Fibroblast of the aortic adventitia (primary cell): Measurements from ENCODE around the gene LSP1. TPM values are rescaled to one million over a fixed set of nuclear protein-coding genes. Genes with fewer than 3 reads are reported as not detected.

Experiments
- DNase-seq: peaks from one replicate; pipeline ENCODE4 v3.0.0-alpha.2; 2010; ENCODE audit warnings: low read depth
- H3K4me3 ChIP-seq: 2 replicates; pipeline ENCODE4 v1.5.1; 2011; ENCODE audit warnings: low read depth, mild to moderate bottlenecking, control low read depth, low read length, moderate library complexity
- total RNA-seq: library from RNA; depleted of rRNA; stranded (reverse); fragments of >200 nt; gene quantifications from 2 replicates; pipeline ENCODE4 v1.2.3, GENCODE V29; 2012; ENCODE audit warnings: low replicate concordance
- TF ChIP-seq, protein P1 (sequence below): IDR thresholded peaks from 2 replicates; pipeline ENCODE4 v1.5.1; 2011; ENCODE audit warnings: mild to moderate bottlenecking, low read length, control low read depth, inconsistent platforms; ENCODE audit not compliant: insufficient read depth

The LSP1 gene
- total RNA-seq, 1 donor = 40.2 TPM

DNA sequence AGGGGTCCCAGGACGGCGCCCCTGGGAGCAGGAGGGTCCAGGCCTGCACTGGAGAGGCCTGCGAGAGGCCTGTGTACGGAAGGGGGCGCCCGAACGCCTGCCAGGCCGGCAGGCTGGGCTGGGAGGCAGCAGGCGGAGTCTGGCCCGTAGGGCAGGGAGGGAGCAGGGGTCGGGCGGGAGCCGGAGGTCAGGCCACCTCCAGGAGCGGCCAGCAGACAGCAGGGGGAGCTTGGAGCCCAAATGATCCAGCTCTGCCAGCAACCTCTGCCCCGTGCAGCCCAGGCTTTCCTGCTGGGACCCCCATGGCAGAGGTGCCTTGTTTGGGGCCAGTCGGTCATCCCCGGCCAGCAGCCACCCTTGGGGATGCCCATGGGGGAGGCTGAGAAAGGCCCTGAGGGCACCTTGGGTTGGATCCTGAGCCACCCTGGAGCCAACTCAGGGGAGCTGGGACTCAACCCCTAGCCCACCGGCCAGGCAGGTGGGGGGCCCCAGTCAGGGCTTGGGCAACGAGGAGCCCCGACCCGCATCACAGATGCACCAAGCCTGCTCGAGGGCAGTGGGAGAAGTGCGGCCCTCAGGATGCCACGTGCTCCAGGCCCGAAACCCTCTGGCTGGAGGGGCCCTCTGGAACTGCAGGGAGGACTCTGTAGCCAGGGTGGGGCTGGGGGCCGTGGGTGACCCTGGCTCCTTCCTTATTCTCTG lies 27.7 kb upstream of the LSP1 start:
- TF ChIP-seq, protein P1, sequence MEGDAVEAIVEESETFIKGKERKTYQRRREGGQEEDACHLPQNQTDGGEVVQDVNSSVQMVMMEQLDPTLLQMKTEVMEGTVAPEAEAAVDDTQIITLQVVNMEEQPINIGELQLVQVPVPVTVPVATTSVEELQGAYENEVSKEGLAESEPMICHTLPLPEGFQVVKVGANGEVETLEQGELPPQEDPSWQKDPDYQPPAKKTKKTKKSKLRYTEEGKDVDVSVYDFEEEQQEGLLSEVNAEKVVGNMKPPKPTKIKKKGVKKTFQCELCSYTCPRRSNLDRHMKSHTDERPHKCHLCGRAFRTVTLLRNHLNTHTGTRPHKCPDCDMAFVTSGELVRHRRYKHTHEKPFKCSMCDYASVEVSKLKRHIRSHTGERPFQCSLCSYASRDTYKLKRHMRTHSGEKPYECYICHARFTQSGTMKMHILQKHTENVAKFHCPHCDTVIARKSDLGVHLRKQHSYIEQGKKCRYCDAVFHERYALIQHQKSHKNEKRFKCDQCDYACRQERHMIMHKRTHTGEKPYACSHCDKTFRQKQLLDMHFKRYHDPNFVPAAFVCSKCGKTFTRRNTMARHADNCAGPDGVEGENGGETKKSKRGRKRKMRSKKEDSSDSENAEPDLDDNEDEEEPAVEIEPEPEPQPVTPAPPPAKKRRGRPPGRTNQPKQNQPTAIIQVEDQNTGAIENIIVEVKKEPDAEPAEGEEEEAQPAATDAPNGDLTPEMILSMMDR = peak; percentile 48
- H3K4me3 ChIP-seq = no peak overlapping the region
- no peak for DNase-seq

DNA sequence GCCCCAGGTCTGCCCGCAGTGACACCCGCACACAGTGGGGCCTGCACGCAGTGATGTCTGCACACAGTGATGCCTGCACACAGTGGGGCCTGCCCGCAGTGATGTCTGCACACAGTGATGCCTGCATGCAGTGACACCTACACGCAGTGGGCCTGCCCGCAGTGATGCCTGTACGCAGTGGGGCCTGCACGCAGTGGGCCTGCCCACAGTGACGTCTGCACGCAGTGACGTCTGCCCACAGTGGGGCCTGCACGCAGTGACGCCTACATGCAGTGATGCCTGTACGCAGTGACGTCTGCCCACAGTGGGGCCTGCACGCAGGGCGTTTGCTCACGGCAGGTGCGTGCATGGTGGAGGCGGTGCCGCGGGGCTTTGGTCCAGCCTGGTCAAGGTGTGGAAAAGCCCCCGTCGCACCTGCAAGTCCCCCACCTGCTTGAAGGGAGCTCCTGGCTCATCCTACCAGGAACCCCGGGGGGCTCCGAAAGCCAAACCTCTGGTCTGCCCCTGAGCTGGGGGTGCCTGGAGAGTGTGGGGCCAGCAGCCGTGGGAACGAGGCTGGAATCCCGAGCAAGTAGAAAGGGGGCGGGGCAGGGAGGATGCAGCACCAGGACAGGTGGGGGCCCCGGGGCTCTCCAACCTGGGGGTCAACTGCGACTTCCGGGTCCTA lies 27.0 kb upstream of the LSP1 start:
- no peak overlapping the region for H3K4me3 ChIP-seq
- TF ChIP-seq, protein P1 = no peak
- no peak for DNase-seq

DNA sequence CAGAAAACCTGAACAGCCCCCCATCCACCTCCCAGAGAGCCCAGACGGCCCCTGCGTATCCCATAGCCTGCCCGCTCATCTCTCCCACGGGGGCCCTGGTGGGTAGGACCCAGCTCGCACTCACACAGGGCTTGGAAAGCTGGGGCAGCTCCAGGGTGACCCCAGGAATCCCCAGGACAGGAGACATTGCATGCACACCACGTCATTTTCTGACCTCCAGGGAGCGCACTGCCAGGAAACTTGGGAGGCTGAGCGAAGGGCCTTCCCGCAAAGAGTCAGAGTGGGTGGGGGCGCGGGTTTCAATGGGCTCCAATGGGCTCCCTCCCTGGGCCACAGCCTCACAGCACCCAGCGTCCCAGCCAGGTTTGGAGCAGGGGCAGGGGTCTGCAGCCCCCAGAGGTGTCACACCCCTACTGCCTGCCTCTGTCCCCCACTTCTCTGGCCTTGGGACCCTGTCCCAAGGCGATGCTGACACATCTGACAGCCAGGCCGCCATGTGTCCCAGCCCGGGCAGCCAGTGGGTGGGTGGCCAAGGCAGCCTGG lies 26.3 kb upstream of the LSP1 start:
- no peak overlapping the region for H3K4me3 ChIP-seq
- TF ChIP-seq, protein P1 = no peak
- peak; percentile 45 for DNase-seq

DNA sequence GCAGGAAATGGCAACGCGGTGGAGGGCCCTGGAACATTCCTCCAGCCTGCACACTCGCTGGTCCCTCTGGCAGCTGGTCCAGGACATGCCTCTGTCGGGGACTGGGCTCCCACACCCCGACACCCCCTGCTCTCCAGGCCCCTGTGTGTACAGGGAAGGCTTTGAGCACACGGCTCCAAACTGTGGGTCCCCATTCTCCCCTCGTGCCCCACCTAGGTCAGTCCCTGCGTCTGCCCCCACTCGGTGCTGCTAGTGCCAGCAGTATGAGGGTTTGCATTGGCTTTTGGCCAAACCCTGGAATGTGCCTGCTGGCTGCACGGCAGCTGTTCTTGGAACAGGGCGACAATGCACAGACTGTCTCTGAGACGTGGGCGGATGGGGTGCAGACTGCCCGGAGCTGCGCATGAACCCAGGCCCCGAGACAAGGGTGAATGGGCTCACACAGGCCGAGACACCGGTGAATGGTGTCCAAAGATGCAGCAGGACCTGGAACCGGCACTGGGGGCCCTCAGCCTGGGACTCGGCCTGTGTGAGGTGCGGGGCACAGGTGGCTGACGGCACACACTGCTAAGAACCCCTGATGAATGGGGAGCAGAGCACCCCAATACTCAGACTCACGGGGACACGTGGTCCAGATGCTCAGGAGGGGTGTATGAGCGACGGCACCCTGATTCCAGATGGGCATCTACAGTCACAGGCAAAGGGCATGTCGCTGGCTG lies 25.6 kb upstream of the LSP1 start:
- DNase-seq = peak; percentile 69
- no peak overlapping the region for H3K4me3 ChIP-seq
- TF ChIP-seq, protein P1 = no peak

DNA sequence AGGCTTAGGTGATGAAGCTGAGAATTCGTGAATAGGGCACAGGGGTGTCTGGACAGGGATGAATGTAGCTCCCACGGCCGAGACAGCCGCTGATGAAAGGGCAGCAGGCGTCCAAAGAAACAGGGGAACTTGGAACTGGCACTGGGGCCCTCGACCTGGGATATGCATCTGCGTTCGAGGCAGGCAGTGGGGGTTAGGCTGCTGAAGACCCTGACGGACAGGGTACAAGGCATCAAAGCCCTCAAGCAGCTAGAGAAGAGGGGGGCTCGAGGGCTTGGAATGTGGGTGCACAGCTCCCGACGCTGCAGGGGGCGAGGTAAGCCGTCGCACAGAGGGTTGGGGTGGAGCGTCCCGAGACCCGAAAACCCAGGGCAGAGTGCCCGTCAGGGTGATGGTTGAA lies 25.0 kb upstream of the LSP1 start:
- no peak for DNase-seq

DNA sequence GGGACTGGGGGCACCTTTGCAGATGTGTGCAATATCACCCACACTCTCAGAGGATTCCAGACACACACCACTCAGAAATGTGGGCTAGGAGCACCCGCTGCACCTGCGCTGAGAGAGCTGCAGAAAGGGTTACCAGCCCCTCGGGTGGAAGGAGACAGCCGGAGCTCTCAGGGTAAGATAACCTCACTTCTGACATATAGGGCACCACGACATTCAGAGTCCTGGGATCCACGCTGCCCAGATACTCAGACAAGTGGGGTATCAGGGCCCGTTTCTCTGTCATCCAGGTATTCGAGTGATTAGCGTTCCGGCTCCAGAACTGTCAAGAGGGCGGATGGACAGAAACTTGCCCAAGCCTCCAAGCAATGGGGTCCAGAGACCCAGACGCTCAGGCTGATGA lies 24.3 kb upstream of the LSP1 start:
- no peak overlapping the region for H3K4me3 ChIP-seq
- TF ChIP-seq, protein P1 = no peak
- DNase-seq = no peak

More for the DNA sequence above, 25.0 kb upstream of the LSP1 start:
- no peak overlapping the region for H3K4me3 ChIP-seq
- TF ChIP-seq, protein P1 = no peak
